Caco-2 (cell line): ENCODE data around the gene CDC42BPG. TPM values are rescaled to one million over a fixed set of nuclear protein-coding genes. Genes with fewer than 3 reads are reported as not detected.

ENCODE experiments used
- BruUV-seq: library from RNA; stranded (reverse); fragments of 400-500 nt; replicated peaks from 2 replicates; lab custom pipeline; 2021; lab: Mats Ljungman, UMichigan
- CTCF ChIA-PET: fragments of 300-600 bp; sonication (Branson Sonifier 250); formaldehyde crosslinking; loops from one replicate; lab custom pipeline; 2022; ENCODE audit warnings: antibody characterized with exemption; lab: Charles Lee
- POLR2A ChIA-PET: fragments of 300-600 bp; sonication (Branson Sonifier 250); formaldehyde crosslinking; loops from one replicate; lab custom pipeline; 2022; ENCODE audit warnings: antibody characterized with exemption; lab: Charles Lee
- DNase-seq, 2 experiments: peaks; one replicate each; pipeline versions ENCODE4 v3.0.0 to v3.0.0-alpha.2; 2020 to 2022
- H3K27me3 ChIP-seq: replicated peaks from 2 replicates; pipeline ENCODE4 v1.6.0; 2011; ENCODE audit warnings: low read length; ENCODE audit not compliant: control insufficient read depth, insufficient read depth
- H3K36me3 ChIP-seq: 2 replicates; pipeline ENCODE4 v1.5.1; 2011; ENCODE audit warnings: low read length; ENCODE audit not compliant: control insufficient read depth, insufficient read depth
- H3K4me1 ChIP-seq: fragments of 250-450 bp; sonication (Bioruptor Pico); 2 replicates; pipeline ENCODE4 v1.5.1; 2020; ENCODE audit warnings: mild to moderate bottlenecking
- H3K4me3 ChIP-seq: 2 replicates; pipeline ENCODE4 v1.5.1; 2011; ENCODE audit warnings: low read depth, mild to moderate bottlenecking, control low read depth, low read length
- H3K9me3 ChIP-seq: fragments of 250-450 bp; sonication (Bioruptor Pico); 2 replicates; pipeline ENCODE4 v1.5.1; 2020; ENCODE audit warnings: mild to moderate bottlenecking, moderate library complexity
- H3K27ac Mint-ChIP-seq: one replicate; pipeline ENCODE4 v1.8.0; 2022; ENCODE audit warnings: mixed read lengths; ENCODE audit not compliant: unreplicated experiment
- H3K27me3 Mint-ChIP-seq: one replicate; pipeline ENCODE4 v1.8.0; 2022; ENCODE audit warnings: mixed read lengths; ENCODE audit not compliant: insufficient read depth, unreplicated experiment
- H3K36me3 Mint-ChIP-seq: one replicate; pipeline ENCODE4 v1.8.0; 2022; ENCODE audit warnings: mild to moderate bottlenecking, mixed read lengths; ENCODE audit not compliant: insufficient read depth, unreplicated experiment
- H3K4me1 Mint-ChIP-seq: one replicate; pipeline ENCODE4 v1.8.0; 2022; ENCODE audit warnings: low read depth, mixed read lengths; ENCODE audit not compliant: unreplicated experiment
- H3K4me3 Mint-ChIP-seq: one replicate; pipeline ENCODE4 v1.8.0; 2022; ENCODE audit warnings: mild to moderate bottlenecking, moderate library complexity, mixed read lengths; ENCODE audit not compliant: unreplicated experiment
- H3K9me3 Mint-ChIP-seq: one replicate; pipeline ENCODE4 v1.8.0; 2022; ENCODE audit warnings: mixed read lengths; ENCODE audit not compliant: unreplicated experiment
- intact Hi-C: fragments of 100-400 bp; cut with micrococcal nuclease; formaldehyde crosslinking; loops from one replicate; pipeline ENCODE4 v1.10.0; 2022; ENCODE audit not compliant: unreplicated experiment
- total RNA-seq: library from RNA; stranded (reverse); gene quantifications from 2 replicates; pipeline ENCODE4 v1.2.3, GENCODE V29; 2022
- TF ChIP-seq, protein P1 (sequence below), 2 experiments: fragments of 200-600 bp in 1 of 2; IDR thresholded peaks; 1 replicate in 1 of 2; 2 replicates in 1 of 2; pipeline versions ENCODE4 v1.5.1 to v1.8.0; 2011 to 2022; ENCODE audit warnings: antibody characterized with exemption in 1 of 2, control low read depth in 1 of 2, inconsistent platforms in 1 of 2, low read depth in 1 of 2, low read length in 1 of 2, mild to moderate bottlenecking in 1 of 2, moderate library complexity in 1 of 2; ENCODE audit not compliant: insufficient read depth in 1 of 2, severe bottlenecking in 1 of 2, unreplicated experiment in 1 of 2

Gene CDC42BPG
- total RNA-seq, 1 experiment from 2014 or later = 29.1 TPM

DNA sequence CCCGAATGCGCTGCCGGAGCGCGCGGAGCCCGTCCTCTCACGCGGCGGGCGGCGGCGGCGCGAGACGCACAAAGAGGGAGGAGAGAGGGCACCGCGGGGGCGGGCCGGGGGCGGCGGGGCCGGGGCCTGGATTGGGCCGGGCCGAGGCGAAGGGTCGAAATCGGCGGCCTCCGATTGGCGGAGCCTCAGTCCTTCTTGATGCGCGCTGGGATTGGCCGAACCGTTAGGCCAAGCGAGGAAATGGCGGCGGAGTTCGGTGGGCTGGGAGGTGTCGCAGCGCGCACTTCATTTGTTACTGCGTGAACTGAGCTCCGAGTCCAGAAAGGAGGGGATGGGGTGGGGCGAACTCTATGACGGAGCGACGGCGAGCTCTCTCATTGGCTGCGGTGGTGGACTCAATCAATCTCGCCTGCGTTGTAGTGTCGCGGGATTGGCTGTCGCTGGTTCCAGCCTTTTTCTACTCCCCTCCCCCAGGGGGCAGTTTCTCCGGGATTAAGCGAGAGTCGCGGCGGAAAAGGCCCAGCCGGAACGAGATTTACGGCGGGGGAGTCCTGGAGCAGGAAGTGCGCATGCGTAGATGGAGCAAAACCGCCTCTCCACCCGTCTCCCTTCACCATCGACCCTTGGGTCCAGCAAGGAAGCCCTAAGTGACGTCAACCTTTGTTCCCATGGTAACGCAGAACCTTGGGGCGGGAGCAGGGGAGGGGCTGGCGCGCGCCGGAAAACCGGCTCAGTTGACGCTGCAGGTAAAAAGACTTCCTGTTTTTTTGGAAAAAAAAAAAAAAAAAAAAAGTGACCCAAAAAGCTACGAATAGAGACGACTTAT lies 65.8 kb downstream of the CDC42BPG start, which contains the start of gene SF1:
Gene SF1, minus strand, starts transcription at position 70 of the 826 bp plus-strand sequence. CDS start 150 bp downstream, outside the sequence.
- ChIA-PET POLR2A (interaction anchor here (0.5 to 1.5 kb wide), 33 partner anchors 9 to 555 kb away, joined by 3 to 18 read pairs (median 5); partner anchors contain the start of genes CAPN1, CDC42BPG, DPF2 and EHD1), CTCF (interaction anchor here (0.6 to 1.9 kb wide), 23 partner anchors 9 to 461 kb away, joined by 3 to 8 read pairs (median 4); partner anchors contain the start of genes ARL2, BATF2, CDC42BPG and EHD1)
- Histone ChIP-seq H3K4me1 (peaks cover 17% of the 10 kb centered on the region), H3K9me3 (no peaks in the 10 kb centered on the region), H3K4me3 (peak within 1 kb of the TSS; percentile 99), H3K36me3 (peaks cover 13% of the 10 kb centered on the region), H3K27me3 (no peaks in the 10 kb centered on the region)
- H3K27ac Mint-ChIP-seq = peak within 1 kb of the TSS; percentile 99
- peak within 1 kb of the TSS; percentile 91 for H3K4me3 Mint-ChIP-seq
- TF ChIP-seq, protein P1, sequence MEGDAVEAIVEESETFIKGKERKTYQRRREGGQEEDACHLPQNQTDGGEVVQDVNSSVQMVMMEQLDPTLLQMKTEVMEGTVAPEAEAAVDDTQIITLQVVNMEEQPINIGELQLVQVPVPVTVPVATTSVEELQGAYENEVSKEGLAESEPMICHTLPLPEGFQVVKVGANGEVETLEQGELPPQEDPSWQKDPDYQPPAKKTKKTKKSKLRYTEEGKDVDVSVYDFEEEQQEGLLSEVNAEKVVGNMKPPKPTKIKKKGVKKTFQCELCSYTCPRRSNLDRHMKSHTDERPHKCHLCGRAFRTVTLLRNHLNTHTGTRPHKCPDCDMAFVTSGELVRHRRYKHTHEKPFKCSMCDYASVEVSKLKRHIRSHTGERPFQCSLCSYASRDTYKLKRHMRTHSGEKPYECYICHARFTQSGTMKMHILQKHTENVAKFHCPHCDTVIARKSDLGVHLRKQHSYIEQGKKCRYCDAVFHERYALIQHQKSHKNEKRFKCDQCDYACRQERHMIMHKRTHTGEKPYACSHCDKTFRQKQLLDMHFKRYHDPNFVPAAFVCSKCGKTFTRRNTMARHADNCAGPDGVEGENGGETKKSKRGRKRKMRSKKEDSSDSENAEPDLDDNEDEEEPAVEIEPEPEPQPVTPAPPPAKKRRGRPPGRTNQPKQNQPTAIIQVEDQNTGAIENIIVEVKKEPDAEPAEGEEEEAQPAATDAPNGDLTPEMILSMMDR (IDR thresholded peaks at IDR 0.05; ENCODE audit: insufficient read depth in 1 of 2, low read depth in 1 of 2, low read length in 1 of 2, severe bottlenecking in 1 of 2, unreplicated experiment in 1 of 2) = no peak
- H3K36me3 Mint-ChIP-seq = peaks cover 56% of the 10 kb centered on the region
- BruUV-seq = no TSS peak
- H3K9me3 Mint-ChIP-seq = no peaks in the 10 kb centered on the region
- intact Hi-C loops = loop anchor here (1.0 to 10.0 kb wide), 4 partner anchors 24 to 336 kb away; partner anchors contain the start of genes CDC42BPG, MAP4K2, MEN1 and TM7SF2
- H3K4me1 Mint-ChIP-seq = peaks cover 7% of the 10 kb centered on the region
- no peaks in the 10 kb centered on the region for H3K27me3 Mint-ChIP-seq
- peak; percentile 100 for DNase-seq

DNA sequence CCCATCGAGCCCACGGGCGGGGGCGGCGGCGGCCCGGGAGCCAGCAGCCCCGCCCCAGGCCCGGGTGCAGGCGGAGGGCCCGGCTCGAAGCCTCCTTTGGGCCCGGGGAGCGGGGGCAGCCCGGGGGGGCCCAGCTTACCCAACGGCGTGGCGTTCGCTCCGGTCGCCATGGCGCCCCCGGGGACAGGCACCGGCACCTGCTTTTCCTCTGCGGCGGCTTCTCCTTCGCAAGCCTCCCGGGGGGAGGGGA lies 66.3 kb downstream of the CDC42BPG start:
- H3K4me3 ChIP-seq = peak overlapping the region; percentile 99
- H3K36me3 ChIP-seq = peaks cover 17% of the 10 kb centered on the region
- peaks cover 17% of the 10 kb centered on the region for H3K4me1 ChIP-seq
- Mint-ChIP-seq H3K36me3 (peaks cover 62% of the 10 kb centered on the region), H3K9me3 (no peaks in the 10 kb centered on the region), H3K4me1 (peaks cover 7% of the 10 kb centered on the region), H3K4me3 (peak overlapping the region; percentile 91), H3K27me3 (no peaks in the 10 kb centered on the region), H3K27ac (peak overlapping the region; percentile 99)
- ChIA-PET POLR2A (interaction anchor here (0.9 to 1.5 kb wide), 21 partner anchors 14 to 555 kb away, joined by 3 to 18 read pairs (median 7); partner anchors contain the start of genes CAPN1, DPF2, FAU and MAP4K2), CTCF (interaction anchor here (0.6 to 1.9 kb wide), 22 partner anchors 10 to 460 kb away, joined by 3 to 8 read pairs (median 4); partner anchors contain the start of genes ARL2, BATF2, CDC42BPG and MAP4K2)
- intact Hi-C loops = loop anchor here (1.0 to 10.0 kb wide), 4 partner anchors 25 to 337 kb away; partner anchors contain the start of genes CDC42BPG, MAP4K2, MEN1 and TM7SF2
- DNase-seq = no peak
- TF ChIP-seq, protein P1 (IDR thresholded peaks at IDR 0.05; ENCODE audit: insufficient read depth in 1 of 2, low read depth in 1 of 2, low read length in 1 of 2, severe bottlenecking in 1 of 2, unreplicated experiment in 1 of 2) = no peak
- BruUV-seq = no TSS peak
- H3K9me3 ChIP-seq = no peaks in the 10 kb centered on the region
- H3K27me3 ChIP-seq = no peaks in the 10 kb centered on the region
